Testis (tissue), 3 donors: Measurements from ENCODE around the gene IFI30. TPM values are rescaled to one million over a fixed set of nuclear protein-coding genes. Genes with fewer than 3 reads are reported as not detected.
A peak's percentile ranks its signal among the peaks of the same experiment; 100 is the strongest.
"Not testable (repeated sequence)": the region's sequence is repeated elsewhere in the genome, so short reads cannot be mapped to it uniquely, and the experiment has no call there.

Experiments
- DNase-seq: peaks from one replicate; pipeline ENCODE4 v3.0.0-alpha.2; 2019
- H3K27ac ChIP-seq, 2 donors: fragments of 200-600 bp; sonication (generic); one replicate each; pipeline ENCODE4 v1.5.1; 2019
- H3K27me3 ChIP-seq: fragments of 200-600 bp; sonication (generic); one replicate; pipeline ENCODE4 v1.5.1; 2019
- H3K36me3 ChIP-seq: fragments of 200-600 bp; sonication (generic); one replicate; pipeline ENCODE4 v1.5.1; 2017; ENCODE audit warnings: low read depth; ENCODE audit errors: missing control alignments
- H3K4me1 ChIP-seq: fragments of 200-600 bp; sonication (generic); one replicate; pipeline ENCODE4 v1.5.1; 2019
- H3K4me3 ChIP-seq, 2 donors: fragments of 200-600 bp; sonication (generic); one replicate each; pipeline ENCODE4 v1.5.1; 2017 to 2019
- H3K9me3 ChIP-seq: fragments of 200-600 bp; sonication (generic); one replicate; pipeline ENCODE4 v1.5.1; 2017
- POLR2A ChIP-seq: fragments of 450-650 bp; IDR thresholded peaks from one replicate; pipeline ENCODE4 v1.6.1; 2017; ENCODE audit warnings: antibody characterized with exemption, mild to moderate bottlenecking, moderate library complexity
- WGBS, 2 donors: methylation state at CpG; one replicate each; pipeline ENCODE4 v1.1.5; 2018; 5-methylcytosine and 5-hydroxymethylcytosine counted together
- intact Hi-C: fragments of 100-400 bp; cut with DNase I; formaldehyde crosslinking; loops from one replicate; pipeline ENCODE4 v1.15.1; 2023; ENCODE audit warnings: low total_unique reads
- polyA plus RNA-seq: library from polyadenylated mRNA; stranded (reverse); fragments of 350-450 nt; fragmentation: Illumina TruSeq; extraction: RNeasy Lipid Tissue Mini Kit (QIAGEN cat#74804); gene quantifications from one replicate; pipeline ENCODE4 v1.2.3, GENCODE V29; 2014; ENCODE audit warnings: low read depth, low replicate concordance; ENCODE audit not compliant: insufficient read depth
- total RNA-seq, 2 donors: library from RNA; depleted of rRNA; stranded (reverse); fragments of >200 nt; gene quantifications; one replicate each; pipeline ENCODE4 v1.2.3, GENCODE V29; 2016
- TF ChIP-seq, protein P1 (sequence below), 3 experiments: fragments of 450-650 bp in 2 of 3; fragments of 200-600 bp in 1 of 3; sonication (generic) in 1 of 3; IDR thresholded peaks; one replicate each; pipeline ENCODE4 v1.5.1; 2016 to 2019; ENCODE audit warnings: antibody characterized with exemption in 3 of 3, mild to moderate bottlenecking in 2 of 3, moderate library complexity in 1 of 3

Gene IFI30
- total and polyA plus RNA-seq, 3 donors from 2014 or later = 3.2 to 47.6 (median 7.4) TPM

DNA sequence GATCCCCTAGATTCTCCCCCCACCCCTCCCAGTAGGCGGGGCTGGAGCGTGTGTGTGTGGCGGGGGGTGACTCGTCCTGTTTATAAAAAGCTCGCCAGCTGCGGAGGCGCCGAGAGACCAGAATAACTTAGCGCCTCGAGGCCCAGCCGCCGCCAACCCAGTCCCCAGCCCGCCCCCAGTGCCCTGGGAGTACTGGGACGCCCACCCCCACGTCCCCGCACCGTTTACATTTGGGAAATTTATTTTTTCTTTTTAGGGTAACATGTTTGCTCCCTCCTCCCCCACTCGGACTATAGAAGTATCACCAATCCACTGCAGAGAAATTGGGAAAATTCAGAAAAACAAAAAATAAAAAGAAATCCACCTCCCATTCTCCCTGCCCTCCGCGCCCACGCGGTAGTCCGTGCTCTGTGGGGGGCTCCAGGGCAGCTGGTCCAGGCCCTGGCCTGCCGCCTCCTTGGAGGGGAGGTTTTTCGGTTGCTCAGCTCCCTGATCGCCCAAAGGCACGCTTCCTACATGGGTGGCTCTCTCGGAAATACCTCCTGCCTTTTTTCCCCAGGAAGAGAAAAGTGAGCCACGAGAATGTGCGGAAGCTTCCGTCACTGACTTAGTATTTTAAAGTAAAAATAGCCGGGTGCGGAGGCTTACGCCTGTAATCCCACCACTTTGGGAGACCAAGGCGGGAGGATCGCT, 31.7 kb downstream of the IFI30 start:
- TF ChIP-seq, protein P1, sequence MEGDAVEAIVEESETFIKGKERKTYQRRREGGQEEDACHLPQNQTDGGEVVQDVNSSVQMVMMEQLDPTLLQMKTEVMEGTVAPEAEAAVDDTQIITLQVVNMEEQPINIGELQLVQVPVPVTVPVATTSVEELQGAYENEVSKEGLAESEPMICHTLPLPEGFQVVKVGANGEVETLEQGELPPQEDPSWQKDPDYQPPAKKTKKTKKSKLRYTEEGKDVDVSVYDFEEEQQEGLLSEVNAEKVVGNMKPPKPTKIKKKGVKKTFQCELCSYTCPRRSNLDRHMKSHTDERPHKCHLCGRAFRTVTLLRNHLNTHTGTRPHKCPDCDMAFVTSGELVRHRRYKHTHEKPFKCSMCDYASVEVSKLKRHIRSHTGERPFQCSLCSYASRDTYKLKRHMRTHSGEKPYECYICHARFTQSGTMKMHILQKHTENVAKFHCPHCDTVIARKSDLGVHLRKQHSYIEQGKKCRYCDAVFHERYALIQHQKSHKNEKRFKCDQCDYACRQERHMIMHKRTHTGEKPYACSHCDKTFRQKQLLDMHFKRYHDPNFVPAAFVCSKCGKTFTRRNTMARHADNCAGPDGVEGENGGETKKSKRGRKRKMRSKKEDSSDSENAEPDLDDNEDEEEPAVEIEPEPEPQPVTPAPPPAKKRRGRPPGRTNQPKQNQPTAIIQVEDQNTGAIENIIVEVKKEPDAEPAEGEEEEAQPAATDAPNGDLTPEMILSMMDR (IDR thresholded peaks at IDR 0.05) = no peak
- no peak for TF ChIP-seq POLR2A
- DNase-seq = peak; percentile 85
- no peaks in the 10 kb centered on the region for H3K27me3 ChIP-seq
- H3K4me3 ChIP-seq = peak overlapping the region; percentile 52 to 66
- peaks cover 10% of the 10 kb centered on the region for H3K4me1 ChIP-seq
- H3K36me3 ChIP-seq = no peaks in the 10 kb centered on the region
- H3K27ac ChIP-seq = peak overlapping the region; percentile 97 to 98
- H3K9me3 ChIP-seq = no peaks in the 10 kb centered on the region
- intact Hi-C loops = no loop called here
- 8 to 9% methylated on average over 36 of the region's 36 CpGs for WGBS, 2 donors

DNA sequence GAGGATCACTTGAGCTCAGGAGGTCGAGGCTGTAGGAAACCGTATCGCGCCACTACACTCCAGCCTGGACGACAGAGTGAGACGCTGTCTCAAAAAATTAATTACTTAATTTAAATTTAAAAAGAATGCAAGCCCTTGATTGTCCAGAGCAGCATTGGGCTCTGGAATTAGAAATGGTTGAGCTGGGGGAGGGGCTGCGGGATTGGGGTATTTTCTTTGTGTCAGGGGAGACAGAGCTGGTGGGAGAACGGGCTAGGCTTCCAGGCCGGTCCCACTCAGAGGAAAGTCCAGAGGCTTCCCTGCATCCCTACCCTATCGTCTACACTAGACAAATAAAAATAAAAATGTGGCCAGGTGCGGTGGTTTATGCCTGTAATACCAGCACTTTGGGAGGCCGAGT, 32.4 kb downstream of the IFI30 start:
- no peak overlapping the region for H3K4me3 ChIP-seq
- WGBS, 2 donors = 49 to 65% methylated on average over 12 of the region's 12 CpGs
- intact Hi-C loops = no loop called here

DNA sequence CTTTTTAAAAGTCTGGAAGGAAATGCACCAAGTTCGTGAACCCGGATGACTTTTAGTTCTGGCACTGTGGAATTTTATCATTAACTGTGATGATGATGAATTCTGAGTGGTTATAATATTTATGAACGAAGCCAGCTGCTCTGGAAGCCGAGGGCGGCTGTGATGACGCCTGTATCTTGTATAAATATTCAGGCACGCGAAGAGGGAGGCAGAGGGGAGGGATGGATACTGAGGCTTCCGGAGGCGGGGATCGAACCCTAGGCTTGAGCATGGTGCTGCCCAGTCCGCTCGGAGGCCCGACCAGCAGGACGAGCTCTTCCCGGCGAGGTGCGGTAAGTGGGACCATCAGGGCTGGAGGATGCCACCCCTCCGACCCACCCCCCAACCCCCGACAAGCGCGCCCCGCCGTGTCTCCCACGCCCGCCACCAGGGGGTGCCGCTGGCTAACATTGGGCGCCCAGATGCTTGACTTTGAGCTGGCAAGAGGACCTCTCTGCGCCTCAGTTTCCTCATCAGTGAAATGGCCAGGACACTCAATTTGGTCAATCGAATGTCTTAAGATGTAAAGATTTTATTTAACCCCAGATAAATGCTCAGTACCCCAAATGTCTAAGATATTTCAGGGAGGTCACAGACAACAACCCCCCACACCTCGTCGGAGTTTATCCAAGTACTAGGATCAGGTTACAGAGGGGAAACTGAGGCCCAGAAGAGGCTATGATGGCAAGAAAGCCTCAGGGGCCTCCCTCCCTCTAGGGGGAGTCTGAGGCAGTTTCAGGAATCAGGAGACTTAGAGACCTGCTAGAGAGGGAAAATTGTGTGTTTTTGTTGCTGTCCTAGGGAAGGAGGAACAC, 34.7 kb downstream of the IFI30 start:
- no peak overlapping the region for H3K4me3 ChIP-seq
- no peaks in the 10 kb centered on the region for H3K9me3 ChIP-seq
- H3K27me3 ChIP-seq = no peaks in the 10 kb centered on the region
- 19 to 26% methylated on average over 21 to 32 of the region's 32 CpGs for WGBS, 2 donors
- H3K27ac ChIP-seq = peak overlapping the region; percentile 11 to 25
- H3K36me3 ChIP-seq = no peaks in the 10 kb centered on the region
- TF ChIP-seq POLR2A = no peak
- TF ChIP-seq, protein P1 (IDR thresholded peaks at IDR 0.05) = peak in 1 of 3 experiments; percentile 61
- peak; percentile 63 for DNase-seq
- peaks cover 4% of the 10 kb centered on the region for H3K4me1 ChIP-seq
- intact Hi-C loops = no loop called here

More for the DNA sequence above, 32.4 kb downstream of the IFI30 start:
- Histone ChIP-seq H3K9me3 (no peaks in the 10 kb centered on the region), H3K27me3 (no peaks in the 10 kb centered on the region), H3K4me1 (peaks cover 10% of the 10 kb centered on the region), H3K36me3 (no peaks in the 10 kb centered on the region), H3K27ac (peak overlapping the region; percentile 97 to 98)
- no peak for TF ChIP-seq POLR2A
- TF ChIP-seq, protein P1 (IDR thresholded peaks at IDR 0.05) = no peak
- DNase-seq = no peak

DNA sequence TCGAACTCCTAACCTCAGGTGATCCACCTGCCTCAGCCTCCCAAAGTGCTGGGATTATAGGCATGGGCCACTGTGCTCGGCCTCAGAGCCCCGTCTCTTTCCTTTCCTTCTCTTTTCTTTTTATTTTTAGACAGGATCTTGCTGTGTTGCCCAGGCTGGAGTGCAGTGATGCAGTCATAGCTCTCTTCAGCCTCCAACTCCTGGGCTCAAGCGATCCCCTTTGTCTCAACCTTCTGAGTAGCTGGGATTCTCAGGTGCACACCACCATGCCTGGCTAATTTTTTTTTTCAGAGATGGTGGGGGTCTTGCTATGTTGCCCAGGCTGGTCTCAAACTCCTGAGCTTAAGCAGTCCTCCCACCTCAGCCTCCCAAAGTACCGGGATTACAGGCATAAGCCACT, 36.3 kb downstream of the IFI30 start:
- WGBS, 2 donors = 89 to 90% methylated on average over 5 of the region's 5 CpGs
- H3K4me3 ChIP-seq, H3K9me3 ChIP-seq, H3K36me3 ChIP-seq, intact Hi-C loops, H3K27ac ChIP-seq, DNase-seq, H3K27me3 ChIP-seq, H3K4me1 ChIP-seq: not testable (repeated sequence)

DNA sequence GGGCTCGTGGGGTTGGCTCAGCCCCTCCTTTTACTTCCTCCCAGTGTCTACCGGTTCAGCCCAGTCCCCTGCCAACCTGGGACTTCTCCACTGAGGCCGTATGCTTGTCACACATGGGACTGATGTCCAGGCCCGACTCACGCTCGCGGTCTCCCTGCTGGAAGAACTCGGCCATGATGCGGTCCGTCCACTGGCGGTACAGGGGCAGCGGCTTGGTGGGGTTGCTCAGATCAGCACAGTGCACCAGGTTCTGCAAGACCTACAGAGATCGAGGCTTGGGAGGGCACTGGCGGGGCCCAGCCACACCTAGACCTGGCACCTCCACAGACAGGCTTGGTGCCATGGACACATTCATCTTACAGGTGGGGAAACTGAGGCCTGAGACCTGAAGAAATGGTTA, 38.1 kb downstream of the IFI30 start:
- no peak overlapping the region for H3K4me3 ChIP-seq
- intact Hi-C loops = no loop called here
- no peaks in the 10 kb centered on the region for H3K27me3 ChIP-seq
- no peaks in the 10 kb centered on the region for H3K4me1 ChIP-seq
- 86 to 88% methylated on average over 11 to 14 of the region's 14 CpGs for WGBS, 2 donors
- TF ChIP-seq, protein P1 (IDR thresholded peaks at IDR 0.05) = no peak
- no peak for TF ChIP-seq POLR2A
- H3K27ac ChIP-seq = no peak overlapping the region
- no peaks in the 10 kb centered on the region for H3K9me3 ChIP-seq
- no peaks in the 10 kb centered on the region for H3K36me3 ChIP-seq
- no peak for DNase-seq
